CD1c-positive myeloid dendritic cell (primary cell): Measurements from ENCODE around the gene C2CD4C.
"Not testable (repeated sequence)": the region's sequence is repeated elsewhere in the genome, so short reads cannot be mapped to it uniquely, and the experiment has no call there.

Experiments used
- DNase-seq: peaks from one replicate; pipeline ENCODE4 v3.0.0-alpha.2; 2016; ENCODE audit errors: extremely low spot score

The C2CD4C gene

GRCh38 chr19:367963-368629 lies 40.9 kb downstream of the C2CD4C start:
- peak; percentile 29 for DNase-seq

GRCh38 chr19:367561-367960 lies 41.4 kb downstream of the C2CD4C start:
- no peak for DNase-seq

- DNase-seq, result no peak
Observed at GRCh38 chr19:366951-367350, 42.0 kb downstream of the C2CD4C start.

GRCh38 chr19:366205-366783 lies 42.7 kb downstream of the C2CD4C start:
- no peak for DNase-seq

- DNase-seq, result no peak
Observed at GRCh38 chr19:364496-365287, 44.3 kb downstream of the C2CD4C start.

GRCh38 chr19:362683-363082 lies 46.3 kb downstream of the C2CD4C start:
- DNase-seq, result no peak

- no peak for DNase-seq
Observed at GRCh38 chr19:362154-362553, 46.8 kb downstream of the C2CD4C start.

- no peak for DNase-seq
Observed at GRCh38 chr19:359653-359925, 49.4 kb downstream of the C2CD4C start.

GRCh38 chr19:355536-355935 lies 53.4 kb downstream of the C2CD4C start:
- not testable (repeated sequence) for DNase-seq
